K562 (cell line): ENCODE data around the gene RAD50. TPM values are rescaled to one million over a fixed set of nuclear protein-coding genes. Genes with fewer than 3 reads are reported as not detected.

Experiments
- BRD4 ChIP-seq: fragments of 200-600 bp; sonication (generic); IDR thresholded peaks from 2 replicates; pipeline ENCODE4 v1.6.1; 2017; ENCODE audit warnings: inconsistent platforms
- CEBPG ChIP-seq, 3 experiments: fragments of 200-800 bp in 1 of 3; sonication (Bioruptor generic) in 1 of 3; sonication (generic) in 1 of 3; formaldehyde crosslinking in 1 of 3; IDR thresholded peaks in 2 of 3; conservative IDR thresholded peaks in 1 of 3; 2 replicates each; pipeline versions ENCODE4 v1.6.1 to v1.8.0; 2016 to 2022; ENCODE audit warnings: missing compliant biosample characterization in 2 of 3, missing genetic modification characterization in 2 of 3, mild to moderate bottlenecking in 1 of 3, missing genetic modification reagents in 1 of 3
- MAFF ChIP-seq: IDR thresholded peaks from 2 replicates; pipeline ENCODE4 v1.6.1; 2012; ENCODE audit warnings: low read length, improper control_type of control experiment
- MTA3 ChIP-seq: fragments of 450-650 bp; formaldehyde crosslinking; IDR thresholded peaks from 2 replicates; pipeline ENCODE4 v1.6.1; 2017; ENCODE audit warnings: mild to moderate bottlenecking, borderline replicate concordance
- MYC ChIP-seq, 2 experiments: fragments of 250-450 bp in 1 of 2; sonication (Bioruptor Pico) in 1 of 2; IDR thresholded peaks; 2 replicates each; pipeline versions ENCODE4 v1.5.1 to v1.6.1; 2012 to 2021; ENCODE audit warnings: low read depth in 2 of 2, borderline replicate concordance in 1 of 2, improper control_type of control experiment in 1 of 2, low read length in 1 of 2, mild to moderate bottlenecking in 1 of 2, moderate library complexity in 1 of 2
- NFIC ChIP-seq: fragments of 450-650 bp; IDR thresholded peaks from 2 replicates; pipeline ENCODE4 v1.6.1; 2017; ENCODE audit warnings: mild to moderate bottlenecking, inconsistent platforms
- PHF20 ChIP-seq: fragments of 450-650 bp; IDR thresholded peaks from 2 replicates; pipeline ENCODE4 v1.6.1; 2018; ENCODE audit not compliant: partially characterized antibody
- POLR2A ChIP-seq: fragments of 450-650 bp; conservative IDR thresholded peaks from 2 replicates; pipeline ENCODE4 v1.6.1; 2016
- RBBP5 ChIP-seq: fragments of 200-600 bp; sonication (generic); IDR thresholded peaks from 2 replicates; pipeline ENCODE4 v1.6.1; 2012; ENCODE audit warnings: borderline replicate concordance, mild to moderate bottlenecking, low read length, control low read depth, inconsistent platforms; ENCODE audit not compliant: insufficient read depth, poor library complexity, severe bottlenecking
- polyA plus RNA-seq, 8 experiments: library from polyadenylated mRNA; depleted of rRNA in 4 of 8; stranded (reverse) in 5 of 8; unstranded in 3 of 8; fragments of >200 nt; fragmentation: Nextera tagmentation in 2 of 8; fragmentation: Illumina TruSeq in 1 of 8; extraction: Ambion mirVana in 2 of 8; extraction: Trizol in 1 of 8; gene quantifications; 2 replicates each; pipeline versions ENCODE4 v1.2.1 to v1.2.3, GENCODE V29; 2011 to 2014; ENCODE audit warnings: inconsistent platforms in 1 of 8, missing spikeins in 1 of 8
- total RNA-seq, 7 experiments: library from RNA; depleted of rRNA in 6 of 7; stranded (reverse); fragments of >200 nt in 6 of 7; fragmentation: Illumina TruSeq in 2 of 7; extraction: Trizol in 2 of 7; gene quantifications; 2 replicates each; pipeline versions ENCODE4 v1.2.1 to v1.2.3, GENCODE V29; 2011 to 2021; ENCODE audit warnings: low replicate concordance in 1 of 7
- TF ChIP-seq, protein P1 (sequence below): fragments of 200-800 bp; sonication (Bioruptor generic); IDR thresholded peaks from 2 replicates; pipeline ENCODE4 v1.6.1; 2017; ENCODE audit warnings: missing genetic modification characterization, missing compliant biosample characterization
- TF ChIP-seq, protein P2 (sequence below), 2 experiments: fragments of 150-350 bp in 1 of 2; IDR thresholded peaks; 2 replicates each; pipeline ENCODE4 v1.6.1; 2012 to 2016; ENCODE audit warnings: low read depth in 2 of 2, low read length in 2 of 2, mild to moderate bottlenecking in 1 of 2, moderate library complexity in 1 of 2
- TF ChIP-seq, protein P3 (sequence below): sonication (generic); formaldehyde crosslinking; IDR thresholded peaks from 2 replicates; pipeline ENCODE4 v1.8.0; 2023; ENCODE audit warnings: mild to moderate bottlenecking, missing genetic modification reagents
- TF ChIP-seq, protein P4 (sequence below): sonication (generic); formaldehyde crosslinking; IDR thresholded peaks from 2 replicates; pipeline ENCODE4 v1.5.0; 2020; ENCODE audit warnings: missing genetic modification reagents

RAD50 gene
- total and polyA plus RNA-seq, 9 of the 15 experiments (the other 6 are each of a cell fraction or from before 2014, with no cell fraction given) = 15.3 to 74.2 (median 44.1) TPM

DNA sequence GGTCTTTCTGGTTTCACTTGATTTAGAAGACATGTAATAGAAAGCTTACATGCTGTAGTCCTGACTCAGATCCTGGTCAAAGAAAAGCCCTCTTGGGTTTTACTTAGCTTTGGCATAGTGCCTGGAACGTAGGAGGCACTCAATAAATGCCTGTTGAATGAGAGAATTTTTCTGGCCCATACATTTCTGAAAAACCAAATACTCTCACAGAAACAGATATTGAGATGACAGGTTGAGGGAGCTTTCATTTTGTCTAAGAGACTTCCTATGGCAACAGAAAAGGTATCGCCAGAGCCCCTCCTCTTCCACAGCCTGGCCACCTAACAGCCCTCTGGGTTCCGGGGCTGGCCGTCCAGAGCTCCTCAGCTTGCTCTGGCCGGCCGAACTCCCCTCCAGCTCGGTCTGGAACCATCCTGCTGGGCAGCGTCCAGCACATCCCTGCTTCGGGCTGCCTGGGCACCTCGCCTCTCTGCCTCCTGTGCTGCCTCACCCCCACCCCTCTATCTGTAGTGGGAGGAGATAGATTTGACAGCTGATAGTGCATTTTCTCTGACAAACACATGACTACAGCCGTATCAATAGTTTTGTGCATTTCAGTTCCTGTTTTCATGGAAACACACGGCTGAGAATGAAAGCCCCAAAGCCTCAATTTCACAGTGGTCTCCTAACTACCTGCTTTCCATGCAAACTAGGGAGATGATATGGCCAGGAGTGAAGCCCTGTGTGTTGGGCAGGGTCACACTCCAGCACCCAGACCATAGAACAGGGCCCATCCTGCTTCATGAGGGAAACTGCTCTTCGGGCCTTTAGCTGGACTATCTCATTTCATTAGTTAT, 118.1 kb downstream of the RAD50 start (continued):
- TF ChIP-seq CEBPG (CRISPR knock-in tag; IDR thresholded peaks at IDR 0.05) (no peak), CEBPG (tag; conservative IDR thresholded peaks at IDR 0.05 in 1 of 2, IDR thresholded peaks at IDR 0.05 in 1 of 2) (no peak), MTA3 (no peak), BRD4 (no peak), POLR2A (no peak), NFIC (peak; percentile 58; the same call in 1 of the 2 replicates), MYC (IDR thresholded peaks at IDR 0.05; ENCODE audit: low read depth, low read length) (0 out of 2 replicates have a peak, but pooled peaks have one; percentile 22), MYC (CRISPR knock-in tag; IDR thresholded peaks at IDR 0.05; ENCODE audit: borderline replicate concordance, low read depth) (no peak), PHF20 (no peak), RBBP5 (peak; percentile 38), MAFF (no peak)
- TF ChIP-seq, protein P1, sequence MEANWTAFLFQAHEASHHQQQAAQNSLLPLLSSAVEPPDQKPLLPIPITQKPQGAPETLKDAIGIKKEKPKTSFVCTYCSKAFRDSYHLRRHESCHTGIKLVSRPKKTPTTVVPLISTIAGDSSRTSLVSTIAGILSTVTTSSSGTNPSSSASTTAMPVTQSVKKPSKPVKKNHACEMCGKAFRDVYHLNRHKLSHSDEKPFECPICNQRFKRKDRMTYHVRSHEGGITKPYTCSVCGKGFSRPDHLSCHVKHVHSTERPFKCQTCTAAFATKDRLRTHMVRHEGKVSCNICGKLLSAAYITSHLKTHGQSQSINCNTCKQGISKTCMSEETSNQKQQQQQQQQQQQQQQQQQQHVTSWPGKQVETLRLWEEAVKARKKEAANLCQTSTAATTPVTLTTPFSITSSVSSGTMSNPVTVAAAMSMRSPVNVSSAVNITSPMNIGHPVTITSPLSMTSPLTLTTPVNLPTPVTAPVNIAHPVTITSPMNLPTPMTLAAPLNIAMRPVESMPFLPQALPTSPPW (CRISPR knock-in tag) = peak; percentile 43; the same call in 1 of the 2 replicates
- TF ChIP-seq, protein P2, sequence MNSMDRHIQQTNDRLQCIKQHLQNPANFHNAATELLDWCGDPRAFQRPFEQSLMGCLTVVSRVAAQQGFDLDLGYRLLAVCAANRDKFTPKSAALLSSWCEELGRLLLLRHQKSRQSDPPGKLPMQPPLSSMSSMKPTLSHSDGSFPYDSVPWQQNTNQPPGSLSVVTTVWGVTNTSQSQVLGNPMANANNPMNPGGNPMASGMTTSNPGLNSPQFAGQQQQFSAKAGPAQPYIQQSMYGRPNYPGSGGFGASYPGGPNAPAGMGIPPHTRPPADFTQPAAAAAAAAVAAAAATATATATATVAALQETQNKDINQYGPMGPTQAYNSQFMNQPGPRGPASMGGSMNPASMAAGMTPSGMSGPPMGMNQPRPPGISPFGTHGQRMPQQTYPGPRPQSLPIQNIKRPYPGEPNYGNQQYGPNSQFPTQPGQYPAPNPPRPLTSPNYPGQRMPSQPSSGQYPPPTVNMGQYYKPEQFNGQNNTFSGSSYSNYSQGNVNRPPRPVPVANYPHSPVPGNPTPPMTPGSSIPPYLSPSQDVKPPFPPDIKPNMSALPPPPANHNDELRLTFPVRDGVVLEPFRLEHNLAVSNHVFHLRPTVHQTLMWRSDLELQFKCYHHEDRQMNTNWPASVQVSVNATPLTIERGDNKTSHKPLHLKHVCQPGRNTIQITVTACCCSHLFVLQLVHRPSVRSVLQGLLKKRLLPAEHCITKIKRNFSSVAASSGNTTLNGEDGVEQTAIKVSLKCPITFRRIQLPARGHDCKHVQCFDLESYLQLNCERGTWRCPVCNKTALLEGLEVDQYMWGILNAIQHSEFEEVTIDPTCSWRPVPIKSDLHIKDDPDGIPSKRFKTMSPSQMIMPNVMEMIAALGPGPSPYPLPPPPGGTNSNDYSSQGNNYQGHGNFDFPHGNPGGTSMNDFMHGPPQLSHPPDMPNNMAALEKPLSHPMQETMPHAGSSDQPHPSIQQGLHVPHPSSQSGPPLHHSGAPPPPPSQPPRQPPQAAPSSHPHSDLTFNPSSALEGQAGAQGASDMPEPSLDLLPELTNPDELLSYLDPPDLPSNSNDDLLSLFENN (IDR thresholded peaks at IDR 0.05; ENCODE audit: low read depth in 2 of 2, low read length in 2 of 2) = no peak
- TF ChIP-seq, protein P3, sequence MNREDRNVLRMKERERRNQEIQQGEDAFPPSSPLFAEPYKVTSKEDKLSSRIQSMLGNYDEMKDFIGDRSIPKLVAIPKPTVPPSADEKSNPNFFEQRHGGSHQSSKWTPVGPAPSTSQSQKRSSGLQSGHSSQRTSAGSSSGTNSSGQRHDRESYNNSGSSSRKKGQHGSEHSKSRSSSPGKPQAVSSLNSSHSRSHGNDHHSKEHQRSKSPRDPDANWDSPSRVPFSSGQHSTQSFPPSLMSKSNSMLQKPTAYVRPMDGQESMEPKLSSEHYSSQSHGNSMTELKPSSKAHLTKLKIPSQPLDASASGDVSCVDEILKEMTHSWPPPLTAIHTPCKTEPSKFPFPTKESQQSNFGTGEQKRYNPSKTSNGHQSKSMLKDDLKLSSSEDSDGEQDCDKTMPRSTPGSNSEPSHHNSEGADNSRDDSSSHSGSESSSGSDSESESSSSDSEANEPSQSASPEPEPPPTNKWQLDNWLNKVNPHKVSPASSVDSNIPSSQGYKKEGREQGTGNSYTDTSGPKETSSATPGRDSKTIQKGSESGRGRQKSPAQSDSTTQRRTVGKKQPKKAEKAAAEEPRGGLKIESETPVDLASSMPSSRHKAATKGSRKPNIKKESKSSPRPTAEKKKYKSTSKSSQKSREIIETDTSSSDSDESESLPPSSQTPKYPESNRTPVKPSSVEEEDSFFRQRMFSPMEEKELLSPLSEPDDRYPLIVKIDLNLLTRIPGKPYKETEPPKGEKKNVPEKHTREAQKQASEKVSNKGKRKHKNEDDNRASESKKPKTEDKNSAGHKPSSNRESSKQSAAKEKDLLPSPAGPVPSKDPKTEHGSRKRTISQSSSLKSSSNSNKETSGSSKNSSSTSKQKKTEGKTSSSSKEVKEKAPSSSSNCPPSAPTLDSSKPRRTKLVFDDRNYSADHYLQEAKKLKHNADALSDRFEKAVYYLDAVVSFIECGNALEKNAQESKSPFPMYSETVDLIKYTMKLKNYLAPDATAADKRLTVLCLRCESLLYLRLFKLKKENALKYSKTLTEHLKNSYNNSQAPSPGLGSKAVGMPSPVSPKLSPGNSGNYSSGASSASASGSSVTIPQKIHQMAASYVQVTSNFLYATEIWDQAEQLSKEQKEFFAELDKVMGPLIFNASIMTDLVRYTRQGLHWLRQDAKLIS = 0 out of 2 replicates have a peak, but pooled peaks have one; percentile 36
- TF ChIP-seq, protein P4, sequence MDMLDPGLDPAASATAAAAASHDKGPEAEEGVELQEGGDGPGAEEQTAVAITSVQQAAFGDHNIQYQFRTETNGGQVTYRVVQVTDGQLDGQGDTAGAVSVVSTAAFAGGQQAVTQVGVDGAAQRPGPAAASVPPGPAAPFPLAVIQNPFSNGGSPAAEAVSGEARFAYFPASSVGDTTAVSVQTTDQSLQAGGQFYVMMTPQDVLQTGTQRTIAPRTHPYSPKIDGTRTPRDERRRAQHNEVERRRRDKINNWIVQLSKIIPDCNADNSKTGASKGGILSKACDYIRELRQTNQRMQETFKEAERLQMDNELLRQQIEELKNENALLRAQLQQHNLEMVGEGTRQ = no peak
